22Rv1 (cell line): ENCODE data around the gene ERO1B.

Experiments
- H3K27ac ChIP-seq: fragments of 450-650 bp; 2 replicates; pipeline ENCODE4 v1.5.1; 2017
- ZFX ChIP-seq: fragments of 450-650 bp; IDR thresholded peaks from 2 replicates; pipeline ENCODE4 v1.6.1; 2017; ENCODE audit warnings: antibody characterized with exemption, borderline replicate concordance
- TF ChIP-seq, protein P1 (sequence below): fragments of 450-650 bp; IDR thresholded peaks from 2 replicates; pipeline ENCODE4 v1.5.1; 2017; ENCODE audit warnings: mild to moderate bottlenecking

The ERO1B gene

DNA sequence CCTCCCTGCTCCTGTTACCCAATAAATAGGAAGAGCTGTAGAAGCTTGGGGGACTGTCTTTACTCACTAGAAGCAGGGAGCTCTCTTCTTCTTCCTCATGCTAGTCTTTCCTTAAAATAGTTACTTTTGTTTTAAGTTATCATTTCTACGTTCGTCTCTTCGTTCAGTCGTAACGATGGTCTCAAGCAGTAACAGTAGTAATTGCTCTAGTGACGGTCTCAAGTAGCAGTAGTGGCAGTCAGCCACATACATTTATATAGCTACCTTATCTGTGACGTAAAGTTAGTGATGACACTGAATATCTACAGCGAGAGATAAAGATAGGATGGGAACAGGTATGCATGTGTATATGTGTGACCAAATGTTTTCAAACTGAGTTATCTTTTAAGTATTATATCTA is 15.4 kb upstream of the ERO1B start:
- no peak overlapping the region for H3K27ac ChIP-seq
- TF ChIP-seq, protein P1, sequence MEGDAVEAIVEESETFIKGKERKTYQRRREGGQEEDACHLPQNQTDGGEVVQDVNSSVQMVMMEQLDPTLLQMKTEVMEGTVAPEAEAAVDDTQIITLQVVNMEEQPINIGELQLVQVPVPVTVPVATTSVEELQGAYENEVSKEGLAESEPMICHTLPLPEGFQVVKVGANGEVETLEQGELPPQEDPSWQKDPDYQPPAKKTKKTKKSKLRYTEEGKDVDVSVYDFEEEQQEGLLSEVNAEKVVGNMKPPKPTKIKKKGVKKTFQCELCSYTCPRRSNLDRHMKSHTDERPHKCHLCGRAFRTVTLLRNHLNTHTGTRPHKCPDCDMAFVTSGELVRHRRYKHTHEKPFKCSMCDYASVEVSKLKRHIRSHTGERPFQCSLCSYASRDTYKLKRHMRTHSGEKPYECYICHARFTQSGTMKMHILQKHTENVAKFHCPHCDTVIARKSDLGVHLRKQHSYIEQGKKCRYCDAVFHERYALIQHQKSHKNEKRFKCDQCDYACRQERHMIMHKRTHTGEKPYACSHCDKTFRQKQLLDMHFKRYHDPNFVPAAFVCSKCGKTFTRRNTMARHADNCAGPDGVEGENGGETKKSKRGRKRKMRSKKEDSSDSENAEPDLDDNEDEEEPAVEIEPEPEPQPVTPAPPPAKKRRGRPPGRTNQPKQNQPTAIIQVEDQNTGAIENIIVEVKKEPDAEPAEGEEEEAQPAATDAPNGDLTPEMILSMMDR: no peak
- TF ChIP-seq ZFX: no peak

DNA sequence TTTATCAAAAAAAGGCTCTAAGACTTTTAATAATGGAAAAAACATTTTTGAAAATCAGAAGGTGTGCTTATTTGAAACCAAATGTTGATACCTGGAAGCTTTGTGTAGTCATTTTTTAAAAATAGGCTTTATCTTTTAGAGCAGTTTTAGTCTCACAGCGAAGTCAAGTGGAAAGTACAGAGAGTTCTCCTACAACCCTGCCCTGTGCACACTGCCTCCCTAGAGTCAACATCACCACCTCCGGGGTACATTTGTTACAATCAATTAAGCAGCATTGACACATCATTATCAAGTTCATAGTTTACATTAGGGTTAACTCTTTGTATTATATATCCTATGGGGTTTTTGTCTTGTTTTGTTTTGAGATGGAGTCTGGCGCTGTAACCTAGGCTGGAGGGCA is 10.7 kb upstream of the ERO1B start:
- no peak overlapping the region for H3K27ac ChIP-seq
- TF ChIP-seq, protein P1: no peak
- no peak for TF ChIP-seq ZFX

DNA sequence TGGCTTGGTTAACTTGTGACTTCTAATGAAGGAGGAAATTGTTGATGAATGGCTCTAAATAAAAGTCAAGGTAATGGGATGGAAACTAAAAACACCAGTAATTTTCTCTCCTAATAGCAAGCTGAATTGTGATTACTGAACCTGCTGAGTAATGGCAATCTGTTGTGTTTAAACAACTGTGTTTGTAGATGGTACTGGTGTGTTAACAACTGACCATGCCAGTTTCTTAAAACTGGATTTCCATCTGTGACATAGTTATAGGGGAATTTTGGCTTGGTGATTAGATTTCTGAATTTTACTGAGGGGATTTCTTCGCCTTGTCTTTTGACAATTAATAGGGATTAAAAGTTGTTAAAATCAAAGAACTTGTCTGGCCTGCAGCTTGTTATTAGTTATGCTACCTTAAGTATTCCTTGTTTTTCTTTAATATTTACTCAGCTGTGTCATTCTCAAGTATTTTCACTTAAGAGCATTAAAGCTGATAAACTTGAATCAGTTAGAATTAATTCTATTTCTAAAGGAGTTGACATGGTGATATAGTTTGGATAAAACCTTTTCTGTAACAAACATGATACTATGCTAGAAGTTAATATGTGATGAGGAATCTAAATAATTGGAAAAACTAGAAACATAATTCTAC is 7.9 kb upstream of the ERO1B start:
- TF ChIP-seq, protein P1: no peak
- no peak for TF ChIP-seq ZFX
- 0 out of 2 replicates have a peak overlapping the region, but pooled peaks have one; percentile 23 for H3K27ac ChIP-seq

DNA sequence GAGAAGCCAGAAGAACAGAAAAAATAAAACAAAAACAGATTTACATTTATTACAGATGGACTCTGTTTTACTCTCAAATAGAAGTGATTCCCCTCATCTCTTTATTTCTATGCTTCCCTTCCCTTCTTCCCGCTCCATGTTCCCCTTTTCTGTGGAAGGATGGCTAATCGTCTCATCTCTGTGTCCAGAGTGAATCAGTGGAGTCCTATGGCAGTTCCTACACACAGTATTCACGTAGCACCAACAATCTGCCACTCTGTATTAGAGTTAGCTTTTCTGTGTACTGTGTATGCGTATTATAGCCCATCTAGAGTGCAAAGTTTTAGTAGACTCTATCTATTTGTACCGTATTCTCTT is 6.8 kb upstream of the ERO1B start:
- no peak for TF ChIP-seq ZFX
- TF ChIP-seq, protein P1: no peak
- H3K27ac ChIP-seq: peak overlapping the region; percentile 23

DNA sequence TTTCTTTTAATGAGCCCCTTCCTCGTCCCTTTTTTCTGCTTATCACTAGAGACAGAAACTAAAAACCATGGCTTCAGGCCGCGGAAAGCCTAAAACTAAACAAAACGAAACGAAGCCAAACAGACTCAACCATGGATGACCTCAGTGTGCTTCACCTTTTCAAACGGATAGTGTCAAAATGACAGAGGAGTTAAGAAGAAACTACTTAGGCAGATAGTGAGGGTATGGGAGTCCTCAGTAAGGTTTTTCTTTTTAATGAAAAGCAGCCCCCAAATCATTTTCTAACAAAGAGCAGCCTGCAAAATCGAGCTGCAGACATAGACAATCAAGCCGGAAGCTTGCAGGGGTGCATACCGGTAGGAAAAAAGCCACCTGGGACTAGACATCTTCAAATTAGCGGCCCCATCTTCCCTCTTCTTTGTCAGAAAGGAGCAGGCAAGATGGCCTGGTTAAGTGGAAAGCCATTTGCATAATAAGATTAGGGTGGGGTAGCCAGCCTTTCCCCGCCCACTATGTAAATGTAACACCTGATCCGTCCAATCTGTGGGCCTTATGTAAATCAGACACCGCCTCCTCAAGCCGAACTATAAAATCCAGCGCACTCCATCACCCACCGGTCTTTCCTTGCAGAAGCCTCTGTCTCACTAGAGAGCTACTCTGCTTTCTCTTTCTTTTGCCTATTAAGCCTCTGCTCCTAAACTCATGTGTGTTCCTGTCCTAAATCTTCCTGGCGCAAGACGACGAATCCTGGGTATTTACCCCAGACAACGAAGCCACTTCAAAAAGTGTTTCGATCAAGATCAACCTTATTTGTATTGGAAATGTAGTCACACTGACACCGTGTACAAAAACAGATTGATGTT is 6.2 kb upstream of the ERO1B start:
- no peak for TF ChIP-seq ZFX
- TF ChIP-seq, protein P1: no peak
- peak overlapping the region; percentile 23 for H3K27ac ChIP-seq

DNA sequence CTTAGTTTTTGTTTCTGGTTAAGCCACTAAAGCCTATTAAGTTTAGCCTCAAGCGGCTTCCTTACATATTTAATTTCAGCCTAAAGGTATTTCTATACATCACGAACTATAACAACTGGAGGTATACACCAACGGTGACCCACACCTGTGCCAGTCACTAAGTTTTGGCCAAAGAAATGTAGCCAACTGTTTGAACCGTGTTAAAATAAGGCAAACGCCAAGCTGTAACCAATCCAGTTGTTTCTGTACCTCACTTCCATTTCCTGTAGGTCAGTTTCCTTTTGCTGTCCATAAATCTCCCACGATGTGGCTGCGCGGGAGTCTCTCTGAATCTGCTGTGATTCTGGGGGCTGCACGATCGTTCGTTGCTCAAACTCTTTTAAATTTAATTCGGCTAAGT is 5.6 kb upstream of the ERO1B start:
- TF ChIP-seq, protein P1: no peak
- TF ChIP-seq ZFX: no peak
- no peak overlapping the region for H3K27ac ChIP-seq

DNA sequence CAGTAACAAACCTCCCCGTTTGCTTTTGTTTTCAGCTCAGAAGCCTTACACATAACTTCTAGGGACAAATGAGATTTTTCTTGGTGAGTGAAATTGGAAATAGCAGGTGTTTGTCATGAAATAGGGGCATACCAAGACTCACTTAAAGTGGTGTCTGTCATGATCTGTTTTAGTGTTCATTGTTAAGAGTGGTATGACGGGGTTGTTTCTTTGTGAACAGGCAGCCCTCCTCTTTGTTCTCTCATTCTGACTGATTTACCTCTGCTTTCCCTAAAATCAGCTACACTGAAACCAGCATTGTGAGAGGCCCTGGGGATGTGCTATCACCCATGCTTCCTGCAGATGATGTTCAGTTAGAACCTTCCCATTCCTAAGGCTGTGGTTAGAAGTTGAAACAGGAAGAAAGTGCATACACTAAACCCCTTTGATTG is 2.5 kb upstream of the ERO1B start:
- TF ChIP-seq, protein P1: no peak
- no peak for TF ChIP-seq ZFX
- no peak overlapping the region for H3K27ac ChIP-seq
